NK-92 treated with Interleukin-12 subunit alpha and Interleukin-12 subunit beta, amount 100 ng/mL, for 24 hours (cell line): ENCODE data around the gene ZNF335.
"Not testable (repeated sequence)": the region's sequence is repeated elsewhere in the genome, so short reads cannot be mapped to it uniquely, and the experiment has no call there.

Experiments
- DNase-seq: peaks from one replicate; lab custom pipeline; 2025; lab: John Stamatoyannopoulos, UW

The ZNF335 gene

DNA sequence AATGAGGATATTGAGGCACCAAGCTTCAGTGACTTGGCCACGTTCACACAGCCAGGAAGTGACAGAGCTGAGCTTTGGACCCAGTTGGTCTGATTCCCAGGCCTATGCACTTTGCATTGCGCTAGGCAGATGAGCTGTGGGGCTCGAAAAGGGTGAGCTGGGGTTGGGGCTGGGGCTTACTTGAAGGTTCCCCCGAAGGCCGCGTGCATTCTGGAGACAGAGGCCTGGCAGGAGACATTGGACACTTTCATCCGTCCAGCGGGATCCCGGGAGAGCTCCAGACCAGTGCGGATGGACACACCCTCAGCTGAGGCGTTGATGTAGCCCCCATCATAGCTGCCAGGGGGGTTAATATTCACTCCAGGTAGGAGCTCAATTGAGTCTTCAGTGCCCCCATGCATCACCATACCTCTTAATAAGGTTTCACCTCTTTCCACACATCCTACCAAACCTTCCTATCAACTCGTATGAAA is 62.6 kb downstream of the ZNF335 start:
- DNase-seq: no peak

DNA sequence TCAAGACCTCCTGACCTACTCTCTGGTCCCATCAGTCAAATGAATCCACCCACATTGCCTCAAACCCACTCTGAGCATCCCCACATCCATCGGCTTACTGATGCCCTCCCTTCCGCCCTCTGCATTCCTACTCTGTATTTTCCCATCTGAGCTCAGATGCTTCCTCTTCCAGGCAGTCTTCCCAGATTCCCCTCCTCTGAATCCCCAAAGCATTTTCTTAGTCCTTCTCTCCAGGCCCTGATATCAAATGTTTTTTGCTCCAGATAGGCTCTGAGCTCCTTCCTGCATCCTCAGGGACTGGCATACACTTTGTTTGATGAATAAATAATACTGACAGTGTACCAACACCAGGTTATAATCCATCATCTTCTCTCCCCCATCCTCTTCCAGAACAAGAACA is 63.9 kb downstream of the ZNF335 start:
- DNase-seq: no peak

DNA sequence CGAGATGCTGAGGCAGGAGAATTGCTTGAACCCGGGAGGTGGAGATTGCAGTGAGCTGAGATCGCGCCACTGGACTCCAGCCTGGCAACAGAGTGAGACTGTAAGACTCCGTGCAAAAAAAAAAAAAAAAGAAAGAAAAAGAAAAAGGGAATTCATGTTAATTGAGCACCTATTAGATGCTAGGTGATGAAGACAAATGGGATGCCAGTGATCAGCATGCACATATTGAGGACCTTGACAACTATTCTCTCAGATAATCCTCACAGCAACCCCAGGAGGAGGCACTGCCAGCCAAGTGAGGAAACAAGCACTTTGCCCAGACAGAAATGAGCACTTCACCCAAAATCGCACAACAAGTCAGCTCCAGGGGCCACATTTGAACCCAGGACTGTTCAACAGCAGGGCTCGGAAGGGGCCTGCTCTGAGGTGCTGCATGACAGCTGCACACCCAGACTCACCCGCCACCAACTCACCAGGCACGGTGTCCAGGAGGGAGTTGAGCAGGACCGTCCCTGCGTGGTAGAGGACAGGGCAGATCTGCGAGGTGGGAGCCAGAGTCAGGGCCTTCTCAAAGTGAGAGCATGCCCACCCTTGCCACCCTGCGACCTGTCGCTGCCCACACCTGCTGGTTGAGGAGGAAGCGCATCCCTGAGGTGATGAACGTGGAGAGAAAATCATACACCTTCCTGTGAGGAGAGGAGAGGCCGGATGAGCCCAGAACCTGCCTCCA is 64.6 kb downstream of the ZNF335 start:
- DNase-seq: no peak

DNA sequence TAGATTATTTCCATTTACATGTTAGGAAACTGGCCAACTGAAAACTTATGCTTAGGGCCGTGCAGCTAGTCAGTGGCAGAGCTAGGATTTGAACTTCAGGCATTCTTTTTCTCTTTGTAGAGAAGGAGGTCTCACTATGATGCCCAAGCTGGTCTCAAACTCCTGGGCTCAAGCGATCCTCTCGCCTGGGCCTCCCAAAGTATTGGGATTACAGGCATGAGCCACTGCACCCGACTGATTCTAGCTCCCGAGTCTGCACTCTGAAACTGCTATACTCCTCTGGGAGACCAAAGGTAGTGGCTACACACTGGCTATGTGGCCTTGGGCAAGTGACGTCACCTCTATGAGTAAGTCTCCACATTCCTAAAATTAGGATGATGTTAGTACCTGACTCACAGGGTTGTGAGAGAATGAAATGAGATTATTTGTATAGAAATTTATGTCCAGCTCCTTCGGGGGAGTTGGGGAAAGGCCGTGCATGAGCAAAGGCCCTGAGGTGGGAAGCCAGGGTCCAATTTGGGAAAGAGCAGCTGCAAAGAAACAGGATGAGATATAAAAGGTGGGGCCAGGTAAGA is 66.4 kb downstream of the ZNF335 start:
- DNase-seq: no peak

DNA sequence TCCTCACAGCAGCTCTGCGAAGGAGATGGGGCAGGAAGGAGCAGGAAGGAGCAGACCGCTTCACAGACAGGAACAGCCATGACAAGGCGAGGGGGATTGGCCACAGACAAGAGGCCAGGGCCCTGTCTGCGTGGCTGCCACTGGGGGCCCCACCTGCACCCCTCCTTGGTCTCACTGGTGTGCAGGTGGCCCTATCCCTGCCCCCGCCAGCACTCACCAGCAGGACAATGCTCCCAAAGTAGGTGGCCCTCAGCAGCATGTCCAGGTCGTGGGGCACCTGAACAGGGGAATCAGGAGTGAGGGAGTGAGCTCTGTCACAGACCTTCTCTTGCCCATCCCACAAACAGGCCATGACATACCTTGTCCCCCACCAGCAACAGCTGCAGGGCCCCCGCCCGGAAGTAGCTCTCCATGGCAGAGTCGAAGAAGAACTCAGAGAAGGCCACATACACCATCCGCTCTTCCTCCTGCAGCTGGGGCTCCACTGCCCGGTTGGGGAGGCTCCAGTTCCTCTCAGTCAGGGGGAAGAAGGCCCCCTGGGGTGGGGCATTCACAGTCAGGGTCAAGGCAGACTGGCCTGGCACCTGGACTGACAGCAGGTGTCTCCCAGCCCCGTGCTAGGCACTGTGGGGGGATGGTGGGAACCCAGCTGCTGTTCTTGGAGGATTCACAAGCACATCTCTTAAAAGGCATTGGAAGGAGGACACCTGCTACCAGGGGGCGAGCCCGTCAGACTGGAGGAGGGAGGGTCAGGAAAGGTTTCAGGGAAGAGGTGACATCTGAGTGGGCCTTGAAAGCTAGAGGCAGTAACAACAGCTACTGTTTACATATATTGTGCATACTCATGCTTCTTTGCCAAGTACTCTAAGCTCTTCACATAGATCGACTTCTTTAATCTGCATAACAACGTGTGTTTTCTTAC is 67.2 kb downstream of the ZNF335 start:
- no peak for DNase-seq

DNA sequence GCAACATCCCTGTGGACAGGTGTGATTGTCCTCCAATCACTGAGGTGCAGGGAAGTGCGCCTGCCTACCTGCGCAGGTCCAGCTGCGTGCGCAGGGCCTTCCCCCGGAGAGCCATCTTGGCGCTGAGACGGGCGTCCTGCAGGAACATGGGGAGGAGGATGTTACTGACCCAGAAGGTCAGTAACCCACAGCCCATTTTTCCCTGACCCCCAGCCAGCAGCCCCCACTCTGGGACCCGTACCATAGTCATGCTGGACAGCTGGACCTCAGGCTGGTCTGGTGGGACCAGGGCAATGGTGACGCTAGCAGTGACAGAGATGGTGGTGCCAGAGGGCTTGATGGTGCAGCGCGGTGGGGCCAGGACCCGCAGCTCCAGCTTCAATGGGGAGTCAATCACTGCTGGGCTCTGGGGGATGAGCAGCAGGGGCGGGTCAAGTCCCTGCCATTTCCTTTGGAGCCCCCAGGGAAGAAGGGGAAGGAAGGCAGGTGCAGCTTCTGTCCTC is 69.8 kb downstream of the ZNF335 start:
- no peak for DNase-seq

DNA sequence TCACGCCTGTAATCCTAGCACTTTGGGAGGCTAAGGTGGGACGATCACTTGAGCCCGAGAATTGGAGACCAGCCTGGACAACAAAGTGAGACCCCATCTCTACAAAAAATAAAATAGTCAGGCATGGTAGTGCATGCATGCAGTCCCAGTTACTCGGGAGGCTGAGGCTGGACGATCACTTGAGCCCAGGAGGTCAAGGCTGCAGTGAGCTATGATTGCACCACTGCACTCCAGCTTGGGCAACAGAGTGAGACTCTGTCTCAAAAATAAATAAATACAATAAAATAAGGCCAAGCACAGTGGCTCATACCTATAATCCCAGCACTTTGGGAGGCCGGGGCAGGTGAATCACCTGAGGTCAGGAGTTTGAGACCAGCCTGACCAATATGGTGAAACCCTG is 70.7 kb downstream of the ZNF335 start:
- DNase-seq: not testable (repeated sequence)

DNA sequence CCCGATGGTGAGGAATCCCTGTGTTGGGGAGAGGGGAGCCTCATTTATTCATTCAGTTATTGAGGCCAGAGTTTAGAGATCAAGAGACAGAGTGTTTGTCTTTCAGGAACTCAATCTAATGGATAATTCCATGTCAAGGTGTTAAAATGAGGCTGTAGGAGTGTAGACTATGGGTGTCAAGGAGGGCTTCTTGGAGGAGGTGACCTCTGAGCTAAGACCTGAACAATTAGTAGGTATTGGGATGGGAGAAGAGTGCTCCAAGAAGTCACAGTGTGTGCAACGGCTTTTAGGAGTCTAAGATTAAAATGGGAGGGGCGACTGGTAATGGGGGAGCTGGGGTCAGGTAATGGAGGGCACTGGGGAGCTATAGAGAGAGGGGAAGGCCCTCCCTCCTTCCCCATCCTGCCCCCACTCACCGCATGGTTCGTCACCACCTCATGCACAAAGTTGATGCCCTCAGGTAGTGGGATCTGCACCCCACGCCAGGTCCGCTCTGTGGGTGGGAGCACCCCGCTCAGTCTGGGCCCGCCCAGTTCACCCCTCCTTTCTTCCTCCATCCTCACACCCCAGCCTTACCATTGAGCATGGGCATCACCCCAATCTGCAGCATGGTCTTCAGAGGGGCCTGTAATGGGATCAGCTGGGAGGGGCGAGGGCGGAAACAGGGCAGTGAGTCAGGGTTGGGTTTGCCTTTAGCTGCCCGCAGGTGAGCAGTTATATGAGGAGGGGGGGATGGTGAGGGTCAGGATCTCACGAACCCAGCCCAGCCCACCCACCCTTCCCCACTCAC is 72.8 kb downstream of the ZNF335 start:
- no peak for DNase-seq
